Liver (tissue), 9 donors: ENCODE results near the gene SGCD. TPM values are rescaled to one million over a fixed set of nuclear protein-coding genes. Genes with fewer than 3 reads are reported as not detected.

Experiments
- DNase-seq: peaks from one replicate; pipeline ENCODE4 v3.0.0-alpha.2; 2017; ENCODE audit warnings: low spot score
- H3K27ac ChIP-seq, 2 donors: one replicate each; pipeline ENCODE4 v1.7.0; 2013; ENCODE audit warnings: inconsistent platforms in 2 of 2, low read length in 2 of 2, control low read depth in 1 of 2, low read depth in 1 of 2, mild to moderate bottlenecking in 1 of 2
- H3K27me3 ChIP-seq, 4 donors: one replicate each; pipeline versions ENCODE4 v1.6.1 to v1.7.0; 2013; ENCODE audit warnings: low read length in 3 of 4, inconsistent platforms in 1 of 4, mild to moderate bottlenecking in 1 of 4, moderate library complexity in 1 of 4; ENCODE audit not compliant: control insufficient read depth in 4 of 4, insufficient read depth in 4 of 4
- H3K36me3 ChIP-seq, 4 donors: one replicate each; pipeline versions ENCODE4 v1.6.1 to v1.7.0; 2013; ENCODE audit warnings: low read length in 3 of 4, mild to moderate bottlenecking in 3 of 4, low read depth in 1 of 4, moderate library complexity in 1 of 4; ENCODE audit not compliant: control insufficient read depth in 4 of 4, insufficient read depth in 3 of 4
- H3K4me1 ChIP-seq, 4 donors: one replicate each; pipeline versions ENCODE4 v1.6.1 to v1.7.0; 2013; ENCODE audit warnings: low read length in 3 of 4, mild to moderate bottlenecking in 3 of 4, moderate library complexity in 1 of 4; ENCODE audit not compliant: control insufficient read depth in 4 of 4, insufficient read depth in 4 of 4
- H3K4me3 ChIP-seq, 3 donors: one replicate each; pipeline versions ENCODE4 v1.6.1 to v1.7.0; 2013; ENCODE audit warnings: low read length in 3 of 3, control low read depth in 1 of 3, low read depth in 1 of 3, mild to moderate bottlenecking in 1 of 3
- H3K9ac ChIP-seq, 2 donors: one replicate each; pipeline ENCODE4 v1.7.0; 2013; ENCODE audit warnings: low read length in 2 of 2, mild to moderate bottlenecking in 2 of 2, moderate library complexity in 2 of 2, control low read depth in 1 of 2, low read depth in 1 of 2
- H3K9me3 ChIP-seq, 4 donors: one replicate each; pipeline versions ENCODE4 v1.6.1 to v1.7.0; 2013; ENCODE audit warnings: low read length in 3 of 4; ENCODE audit not compliant: control insufficient read depth in 4 of 4
- ATF3 ChIP-seq: IDR thresholded peaks from 2 replicates; pipeline ENCODE4 v1.6.1; 2016; ENCODE audit warnings: antibody characterized with exemption
- CTCF ChIP-seq: fragments of 150-350 bp; IDR thresholded peaks from 2 replicates; pipeline ENCODE4 v1.5.1; 2017; ENCODE audit warnings: improper control_type of control experiment, low read depth, low read length; ENCODE audit not compliant: missing input control
- EGR1 ChIP-seq, 2 donors: IDR thresholded peaks; 2 replicates each; pipeline ENCODE4 v1.6.1; 2016 to 2018; ENCODE audit warnings: antibody characterized with exemption in 2 of 2, low read depth in 2 of 2
- FOXA1 ChIP-seq: IDR thresholded peaks from 2 replicates; pipeline ENCODE4 v1.6.1; 2016; ENCODE audit warnings: antibody characterized with exemption
- FOXA2 ChIP-seq: IDR thresholded peaks from 2 replicates; pipeline ENCODE4 v1.6.1; 2016; ENCODE audit warnings: antibody characterized with exemption
- GABPA ChIP-seq, 2 donors: IDR thresholded peaks in 1 of 2; conservative IDR thresholded peaks in 1 of 2; 2 replicates each; pipeline ENCODE4 v1.6.1; 2016; ENCODE audit warnings: antibody characterized with exemption in 2 of 2, mild to moderate bottlenecking in 1 of 2, moderate library complexity in 1 of 2
- HNF4A ChIP-seq, 2 donors: conservative IDR thresholded peaks; 2 replicates each; pipeline ENCODE4 v1.6.1; 2016; ENCODE audit warnings: antibody characterized with exemption in 2 of 2, mild to moderate bottlenecking in 2 of 2
- HNF4G ChIP-seq: IDR thresholded peaks from 2 replicates; pipeline ENCODE4 v1.6.1; 2016; ENCODE audit warnings: antibody characterized with exemption
- JUND ChIP-seq, 2 donors: IDR thresholded peaks; 2 replicates each; pipeline ENCODE4 v1.6.1; 2016; ENCODE audit warnings: antibody characterized with exemption in 2 of 2
- MAX ChIP-seq: IDR thresholded peaks from 2 replicates; pipeline ENCODE4 v1.6.1; 2016; ENCODE audit warnings: antibody characterized with exemption
- NR2F2 ChIP-seq: IDR thresholded peaks from 2 replicates; pipeline ENCODE4 v1.6.1; 2016; ENCODE audit warnings: antibody characterized with exemption
- REST ChIP-seq: IDR thresholded peaks from 2 replicates; pipeline ENCODE4 v1.6.1; 2016; ENCODE audit warnings: antibody characterized with exemption, mild to moderate bottlenecking
- RXRA ChIP-seq, 2 donors: IDR thresholded peaks; 2 replicates each; pipeline ENCODE4 v1.6.1; 2017 to 2018; ENCODE audit warnings: antibody characterized with exemption in 2 of 2, mild to moderate bottlenecking in 1 of 2
- SP1 ChIP-seq: IDR thresholded peaks from 2 replicates; pipeline ENCODE4 v1.6.1; 2018; ENCODE audit warnings: antibody characterized with exemption, mild to moderate bottlenecking
- TAF1 ChIP-seq: conservative IDR thresholded peaks from 2 replicates; pipeline ENCODE4 v1.6.1; 2016; ENCODE audit warnings: antibody characterized with exemption, mild to moderate bottlenecking
- YY1 ChIP-seq: IDR thresholded peaks from 2 replicates; pipeline ENCODE4 v1.6.1; 2016; ENCODE audit warnings: antibody characterized with exemption, mild to moderate bottlenecking
- ZBTB33 ChIP-seq: IDR thresholded peaks from 2 replicates; pipeline ENCODE4 v1.6.1; 2016; ENCODE audit warnings: antibody characterized with exemption
- WGBS: extraction: QIAGEN DNeasy Blood & Tissue Kit; methylation state at CpG from one replicate; pipeline ENCODE4 v1.1.7; 2013; 5-methylcytosine and 5-hydroxymethylcytosine counted together
- polyA plus RNA-seq, 2 donors: library from polyadenylated mRNA; stranded (reverse) in 1 of 2; unstranded in 1 of 2; fragments of 200-250 nt in 1 of 2; fragments of >200 nt in 1 of 2; fragmentation: Nextera tagmentation in 1 of 2; extraction: Ambion mirVana in 1 of 2; gene quantifications; one replicate each; pipeline versions ENCODE4 v1.2.1 to v1.2.3, GENCODE V29; 2013 to 2015
- total RNA-seq, 2 donors: library from RNA; depleted of rRNA; stranded (reverse); fragments of >200 nt; gene quantifications; one replicate each; pipeline ENCODE4 v1.2.3, GENCODE V29; 2014
- donor health status: healthy.
- donor health status: healthy.
- donor health status: healthy.
- donor health status: healthy.
- donor health status: healthy.

The SGCD gene
- total and polyA plus RNA-seq, 4 donors, result 0.35 to 1.7 (median 1.0) TPM

GRCh38 chr5:156451505-156451904 lies 124.5 kb downstream of the SGCD start:
- DNase-seq, result no peak
- no peaks in the 10 kb centered on the region for H3K27me3 ChIP-seq
- TF ChIP-seq RXRA (IDR thresholded peaks at IDR 0.05) (no peak), MAX (no peak), EGR1 (IDR thresholded peaks at IDR 0.05; ENCODE audit: low read depth in 2 of 2) (no peak), FOXA2 (no peak), FOXA1 (no peak), JUND (IDR thresholded peaks at IDR 0.05) (no peak), SP1 (no peak), ZBTB33 (no peak), HNF4A (conservative IDR thresholded peaks at IDR 0.05) (no peak), HNF4G (no peak), ATF3 (no peak), CTCF (no peak), REST (no peak)
- no peaks in the 10 kb centered on the region for H3K9me3 ChIP-seq
- WGBS, result 17% methylated on average over 1 of the region's 1 CpG
- no peak overlapping the region for H3K4me3 ChIP-seq
- no peak overlapping the region for H3K27ac ChIP-seq
- H3K36me3 ChIP-seq, result no peaks in the 10 kb centered on the region
- H3K9ac ChIP-seq, result no peak overlapping the region
- no peaks in the 10 kb centered on the region for H3K4me1 ChIP-seq

GRCh38 chr5:156456857-156457256 lies 129.9 kb downstream of the SGCD start:
- no peaks in the 10 kb centered on the region for H3K9me3 ChIP-seq
- H3K27ac ChIP-seq, result no peak overlapping the region
- H3K9ac ChIP-seq, result no peak overlapping the region
- DNase-seq, result no peak
- H3K4me3 ChIP-seq, result no peak overlapping the region
- H3K27me3 ChIP-seq, result no peaks in the 10 kb centered on the region
- H3K4me1 ChIP-seq, result no peaks in the 10 kb centered on the region
- no peaks in the 10 kb centered on the region for H3K36me3 ChIP-seq
- TF ChIP-seq SP1 (no peak), NR2F2 (no peak), HNF4A (conservative IDR thresholded peaks at IDR 0.05) (no peak), EGR1 (IDR thresholded peaks at IDR 0.05; ENCODE audit: low read depth in 2 of 2) (no peak), HNF4G (no peak), GABPA (IDR thresholded peaks at IDR 0.05 in 1 of 2, conservative IDR thresholded peaks at IDR 0.05 in 1 of 2) (no peak), ATF3 (no peak), TAF1 (no peak), CTCF (no peak), REST (no peak), YY1 (no peak), FOXA2 (no peak), FOXA1 (no peak)
